HG03469 (cell line): ENCODE measurements around the gene THSD7B.

ENCODE experiments used
- ATAC-seq: cut with Tn5 transposase; IDR thresholded peaks from one replicate; pipeline ENCODE4 v1.9.1; 2021; ENCODE audit warnings: mild to moderate bottlenecking, moderate library complexity, moderate number of reproducible peaks; ENCODE audit not compliant: unreplicated experiment

THSD7B gene

DNA sequence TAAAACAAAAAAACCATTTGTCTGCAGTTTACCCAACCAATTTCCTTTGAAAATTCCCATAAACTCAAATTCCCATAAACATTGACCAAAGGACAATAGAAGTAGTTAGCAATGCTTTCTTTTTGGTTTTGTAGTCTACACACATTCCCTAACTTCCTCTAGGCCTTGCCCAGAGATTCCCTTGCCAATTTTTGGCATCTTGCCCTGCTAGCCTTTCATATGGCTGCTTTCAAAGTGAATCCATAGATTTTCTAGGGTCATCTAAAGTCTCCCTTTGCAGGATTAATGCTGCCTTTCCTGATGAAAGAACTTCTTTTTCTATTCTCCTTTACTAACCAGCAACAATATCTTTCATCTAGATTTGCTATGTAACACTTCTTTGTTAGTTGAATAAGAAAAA is 33.4 kb downstream of the THSD7B start:
- ATAC-seq = no peak

DNA sequence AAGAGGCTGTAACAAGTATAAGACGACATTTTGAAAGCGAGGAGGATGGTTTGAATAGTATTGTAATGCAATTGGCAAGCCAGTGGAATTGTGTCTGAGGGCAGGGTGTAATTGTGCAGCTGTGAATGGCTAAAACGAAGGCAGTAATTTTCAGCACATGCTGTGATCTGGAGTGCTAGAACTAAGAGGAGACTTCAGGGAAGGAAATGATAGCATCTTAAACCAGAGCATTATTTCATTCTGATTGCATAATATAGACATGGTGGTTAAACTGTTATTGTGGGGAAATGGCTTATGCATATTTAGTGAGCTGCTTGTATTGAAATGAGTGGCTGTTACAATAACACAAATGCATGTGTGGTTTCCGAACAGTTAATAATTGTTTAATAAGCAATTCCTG is 36.3 kb downstream of the THSD7B start:
- no peak for ATAC-seq

DNA sequence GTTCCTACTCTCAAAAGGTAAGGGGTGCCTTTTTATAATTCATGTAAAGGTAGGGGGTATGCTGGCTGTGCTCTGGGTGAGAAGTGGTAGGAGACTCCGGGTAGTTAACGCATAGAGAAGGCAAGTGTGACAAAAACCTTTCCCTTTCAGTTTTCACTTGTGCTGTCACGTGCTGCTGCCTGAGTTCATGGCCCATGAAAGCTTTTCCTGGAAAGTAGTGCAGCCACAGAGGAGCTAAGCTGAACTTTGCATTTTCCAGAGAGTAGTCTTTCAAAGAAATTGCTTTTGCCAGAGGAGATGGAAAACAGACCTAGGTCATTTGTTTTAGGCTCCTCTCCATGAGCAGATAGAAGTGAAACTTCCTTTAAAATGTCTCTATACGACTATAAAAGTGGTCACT is 44.7 kb downstream of the THSD7B start:
- ATAC-seq = no peak

DNA sequence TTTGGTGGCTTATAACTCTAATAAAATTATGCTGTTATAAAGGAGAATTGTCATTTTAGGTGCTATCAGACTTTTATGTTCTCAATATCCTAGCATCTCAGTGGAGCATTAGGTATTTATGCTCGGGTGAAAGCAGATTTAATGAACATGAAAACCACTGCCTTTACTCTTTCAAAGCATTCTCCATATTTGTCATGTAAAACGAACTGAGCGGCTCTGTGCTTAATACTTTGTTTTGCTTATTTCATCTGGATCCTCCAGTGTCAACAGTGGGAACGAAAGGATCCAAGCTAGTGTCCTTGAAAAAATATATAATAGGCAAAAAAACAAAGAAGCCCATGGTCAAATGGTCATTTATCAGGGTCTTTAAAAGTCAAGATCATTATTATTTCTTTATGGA is 53.5 kb downstream of the THSD7B start:
- no peak for ATAC-seq

DNA sequence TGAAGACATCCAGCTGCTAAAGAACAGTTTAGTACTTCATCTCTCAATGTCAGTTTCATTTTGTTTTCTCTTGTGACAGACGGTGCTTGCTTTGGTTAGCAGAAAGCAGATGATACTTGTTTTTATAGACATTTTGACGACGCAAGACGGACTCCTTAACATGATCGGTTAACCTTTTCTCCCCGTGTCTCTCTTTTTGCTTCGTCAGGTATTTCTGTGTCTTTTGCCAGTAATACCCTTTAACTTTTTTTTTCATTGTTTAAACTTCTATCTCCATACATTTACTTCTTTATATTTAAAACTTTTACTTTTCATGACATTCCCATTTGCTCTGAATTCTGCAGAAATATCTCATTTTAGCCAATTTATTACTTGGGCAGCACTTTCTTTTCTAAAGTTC is 57.9 kb downstream of the THSD7B start:
- ATAC-seq = no peak

DNA sequence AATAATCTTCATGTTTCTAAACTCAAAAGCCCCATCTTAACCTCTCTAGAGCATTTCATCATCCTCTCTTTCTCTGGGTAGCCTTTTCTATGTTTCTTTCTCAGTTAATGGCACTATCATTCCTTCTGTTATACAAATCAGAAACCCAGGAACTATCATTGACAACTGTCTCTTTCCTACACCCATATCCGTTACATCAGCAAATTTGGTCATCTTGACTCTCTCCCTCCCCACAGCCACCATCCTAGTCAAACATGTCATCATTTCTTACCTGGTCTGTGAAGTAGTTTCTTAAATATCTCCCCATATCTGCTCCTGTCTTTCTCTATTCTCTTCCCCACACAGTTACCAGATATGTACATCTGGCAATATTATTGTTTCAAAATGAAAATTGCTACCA is 62.8 kb downstream of the THSD7B start:
- no peak for ATAC-seq

DNA sequence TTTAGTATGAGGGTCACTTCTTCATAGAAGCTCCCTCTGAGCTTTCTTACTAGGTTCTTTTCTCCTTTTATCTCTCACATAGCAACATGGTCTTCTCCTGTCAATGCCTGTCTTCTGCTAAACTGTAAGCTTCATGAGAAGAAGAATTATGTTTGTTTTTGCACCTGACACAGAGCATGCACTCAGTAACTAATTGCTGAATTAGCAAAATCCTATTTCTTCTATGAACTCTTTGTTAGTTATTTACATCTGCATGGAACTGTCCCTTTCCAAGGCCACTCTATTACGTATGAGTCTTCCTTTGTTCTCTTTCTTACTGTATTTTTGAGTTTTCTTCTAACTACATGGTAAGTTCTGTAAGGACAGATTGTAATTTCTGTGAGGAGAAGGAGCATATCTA is 63.4 kb downstream of the THSD7B start:
- ATAC-seq = no peak

DNA sequence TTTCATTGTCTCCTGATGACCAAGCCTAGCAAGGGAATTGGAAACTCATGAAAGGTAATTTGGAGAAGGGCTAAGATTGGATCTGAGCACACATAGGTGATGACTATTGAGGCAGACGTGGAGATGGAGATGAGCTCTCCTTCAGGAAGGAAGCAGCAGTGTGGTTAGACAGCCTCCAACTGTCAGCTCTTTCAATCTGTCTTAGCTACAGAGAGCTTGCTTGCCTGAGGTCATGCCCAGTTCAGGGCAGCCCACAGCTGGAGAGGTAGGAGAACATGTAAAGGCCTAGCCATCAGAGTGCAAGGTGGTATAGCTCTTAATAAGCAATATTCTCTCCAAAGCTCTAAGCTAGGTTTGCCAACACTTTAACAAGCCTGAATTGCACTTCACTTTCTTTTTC is 79.2 kb downstream of the THSD7B start:
- no peak for ATAC-seq

DNA sequence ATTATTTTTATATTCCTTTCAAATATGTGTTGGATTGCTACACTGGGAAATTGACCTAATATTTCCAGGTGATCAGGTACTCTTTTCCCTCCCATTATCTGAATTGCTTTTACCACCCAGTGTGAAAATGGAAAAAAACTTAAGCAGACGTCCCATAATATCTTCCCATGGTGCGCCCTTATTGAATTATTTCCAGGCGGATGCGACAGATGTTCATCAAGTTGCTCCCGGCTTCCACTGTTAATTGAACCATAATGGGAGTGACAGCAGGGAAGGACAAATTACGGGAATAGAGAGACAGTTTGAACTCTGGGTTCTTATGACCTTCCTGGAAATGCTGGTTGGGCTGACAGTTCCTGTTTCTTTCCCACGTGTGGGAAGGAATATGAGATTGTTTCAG is 93.3 kb downstream of the THSD7B start:
- ATAC-seq = no peak

DNA sequence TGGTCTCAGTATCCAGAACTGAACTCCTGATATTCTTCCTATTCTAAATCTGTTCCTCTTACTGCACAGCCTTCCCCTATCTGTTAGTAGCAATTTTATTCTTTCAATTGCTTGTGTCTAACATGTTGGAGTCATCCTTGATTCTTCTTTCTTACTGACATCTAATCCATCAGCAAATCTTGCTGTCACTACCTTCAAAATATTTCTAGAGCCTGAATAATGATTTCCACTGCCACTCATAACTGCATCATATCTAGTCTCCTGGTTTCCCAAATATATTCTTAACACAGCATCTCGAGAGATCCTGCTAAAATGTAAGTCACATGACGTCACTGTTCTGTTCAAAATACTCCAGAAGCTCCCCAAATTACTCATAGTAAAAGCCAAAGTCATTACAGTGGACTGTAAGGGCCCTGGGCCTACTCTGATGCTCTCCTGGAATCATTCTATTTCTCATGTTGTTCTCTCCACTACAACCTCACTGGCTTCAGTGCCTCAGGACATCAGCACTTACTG is 95.2 kb downstream of the THSD7B start:
- ATAC-seq = no peak

DNA sequence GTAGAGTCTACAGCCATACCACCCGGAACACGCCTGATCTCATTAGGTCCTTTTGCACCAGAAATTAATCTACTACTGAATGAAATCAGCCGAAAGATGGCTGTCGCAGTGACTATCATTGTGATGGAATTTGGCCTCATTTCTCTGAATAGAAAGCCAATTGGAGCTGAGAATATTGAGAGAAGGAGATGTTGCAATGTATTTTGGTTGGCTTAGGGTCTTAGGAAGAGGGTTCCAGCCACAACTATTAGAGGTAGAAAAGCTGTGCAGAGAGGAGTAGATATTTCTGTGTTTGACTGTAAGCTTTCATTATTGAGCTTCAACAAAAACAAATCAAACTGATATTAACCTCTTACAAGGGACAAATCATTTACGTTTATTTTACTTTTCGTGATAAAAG is 98.1 kb downstream of the THSD7B start:
- no peak for ATAC-seq

DNA sequence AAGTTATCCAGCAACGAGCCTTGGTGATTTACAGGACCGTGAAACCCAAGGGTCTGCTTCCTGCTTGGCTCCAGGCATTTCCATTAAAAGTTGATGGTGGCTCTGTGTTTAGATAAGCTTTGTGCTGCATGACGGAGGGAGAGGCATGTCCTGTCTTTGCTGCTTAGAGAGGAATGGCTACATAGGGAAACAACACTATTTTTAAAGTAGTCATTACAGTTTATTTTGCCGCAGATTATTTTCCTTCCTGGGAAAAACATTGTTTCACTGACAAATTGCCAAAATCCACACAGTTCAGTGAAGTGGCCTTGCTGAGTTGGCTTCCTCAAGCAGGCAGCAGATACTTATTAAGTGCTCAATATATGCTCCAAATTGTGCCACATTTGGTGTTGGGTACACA is 98.5 kb downstream of the THSD7B start:
- no peak for ATAC-seq

DNA sequence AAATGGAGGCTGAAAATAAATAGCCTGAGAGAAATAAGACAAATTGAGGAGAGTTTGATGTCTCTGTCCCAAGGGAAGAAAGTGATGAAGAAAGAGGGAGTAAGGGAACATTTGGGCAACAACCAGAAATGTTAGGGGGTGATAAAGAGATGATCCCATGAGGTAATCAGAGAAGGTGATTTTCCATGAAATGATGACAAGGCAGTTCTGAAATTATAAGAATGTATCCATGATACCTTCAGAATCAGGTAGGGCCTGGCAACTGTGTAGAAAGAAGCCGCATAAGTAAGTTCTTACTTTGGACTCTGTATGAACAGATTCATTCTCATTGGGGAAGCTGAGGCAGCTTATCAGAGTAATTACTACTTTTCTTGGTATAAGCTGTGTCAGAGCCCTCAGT is 106.1 kb downstream of the THSD7B start:
- ATAC-seq = no peak

DNA sequence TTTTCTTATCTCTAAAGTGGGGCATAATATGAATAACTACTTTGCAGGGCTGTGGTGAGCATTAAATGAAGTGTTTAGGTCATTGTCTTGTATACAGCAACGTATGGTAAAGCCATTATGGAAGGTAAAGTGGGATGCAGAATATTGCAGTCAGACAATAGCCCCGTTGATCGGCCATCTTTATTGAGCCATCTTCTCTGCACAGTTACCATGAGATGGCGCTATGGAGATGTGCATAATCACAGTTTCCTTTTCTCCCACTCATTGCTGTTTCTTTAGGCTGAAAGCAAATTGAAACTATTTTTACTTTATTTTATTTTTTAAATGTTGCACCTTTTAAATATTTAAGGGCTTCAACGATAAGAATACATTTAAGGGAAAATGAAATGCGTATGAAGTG is 108.9 kb downstream of the THSD7B start:
- no peak for ATAC-seq

DNA sequence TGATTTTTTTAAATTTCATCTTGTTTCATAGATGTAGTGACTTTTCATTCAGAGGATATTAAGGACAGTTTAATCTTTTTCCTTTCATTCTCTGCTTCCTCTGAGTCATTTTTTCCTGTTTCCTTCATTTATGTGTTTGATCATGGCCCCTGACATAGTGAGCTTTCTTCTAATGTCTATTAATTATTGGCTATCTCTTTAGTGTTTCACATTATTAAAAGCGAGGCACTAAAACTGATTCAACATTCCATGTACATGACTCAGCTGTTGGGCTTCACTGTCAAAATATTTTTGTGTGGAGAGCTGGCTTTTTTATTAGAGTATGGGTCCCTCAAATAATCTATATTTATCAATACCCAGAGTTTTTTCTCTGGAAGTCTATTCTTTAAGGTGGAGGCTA is 125.8 kb downstream of the THSD7B start:
- no peak for ATAC-seq

DNA sequence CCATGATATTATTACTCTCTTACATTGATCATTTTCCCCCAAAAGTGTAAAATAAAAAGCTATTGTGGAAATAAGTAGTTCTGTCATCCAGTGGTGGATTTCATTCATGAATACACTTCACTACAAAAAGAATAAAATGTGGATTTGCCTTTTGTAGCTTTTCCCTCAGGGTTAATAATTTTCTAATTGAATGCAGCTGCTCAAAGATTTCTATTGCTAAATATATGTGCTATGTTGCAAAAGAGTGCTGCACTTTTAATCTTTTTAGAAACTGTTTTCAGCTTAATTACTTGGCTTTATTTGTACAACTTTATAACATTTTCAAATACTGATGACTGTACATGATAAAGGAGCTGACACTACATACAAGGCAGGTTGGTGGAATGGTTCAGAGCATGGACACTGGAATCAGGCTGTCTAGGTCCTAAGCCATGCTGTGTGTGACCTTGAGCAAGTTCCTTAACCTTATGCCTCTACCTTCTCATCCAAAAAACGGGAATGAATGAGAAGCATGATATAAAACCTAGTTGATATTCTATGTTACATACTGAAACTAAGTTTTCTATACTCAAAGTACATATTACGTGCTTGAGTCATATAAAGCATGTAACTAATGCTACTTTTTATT is 128.8 kb downstream of the THSD7B start:
- no peak for ATAC-seq

DNA sequence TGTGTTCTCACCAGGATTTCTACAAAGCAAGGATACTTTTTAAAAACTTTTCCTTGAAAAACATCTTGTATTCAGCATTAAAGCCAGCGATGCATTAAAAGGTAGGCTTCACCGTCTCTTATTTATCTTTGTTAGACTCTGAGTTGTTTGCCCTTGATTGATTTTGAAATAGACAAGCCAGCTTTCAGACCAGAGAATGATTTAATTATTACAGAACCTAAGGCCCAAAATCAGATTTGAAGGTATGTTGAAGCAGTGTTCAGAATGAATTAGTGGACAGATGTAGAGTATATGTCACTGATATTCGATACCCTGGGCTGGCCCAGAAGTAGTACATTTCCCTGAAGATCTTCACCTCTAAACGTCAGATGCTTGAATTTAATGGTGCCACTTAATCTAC is 136.4 kb downstream of the THSD7B start:
- ATAC-seq = no peak

DNA sequence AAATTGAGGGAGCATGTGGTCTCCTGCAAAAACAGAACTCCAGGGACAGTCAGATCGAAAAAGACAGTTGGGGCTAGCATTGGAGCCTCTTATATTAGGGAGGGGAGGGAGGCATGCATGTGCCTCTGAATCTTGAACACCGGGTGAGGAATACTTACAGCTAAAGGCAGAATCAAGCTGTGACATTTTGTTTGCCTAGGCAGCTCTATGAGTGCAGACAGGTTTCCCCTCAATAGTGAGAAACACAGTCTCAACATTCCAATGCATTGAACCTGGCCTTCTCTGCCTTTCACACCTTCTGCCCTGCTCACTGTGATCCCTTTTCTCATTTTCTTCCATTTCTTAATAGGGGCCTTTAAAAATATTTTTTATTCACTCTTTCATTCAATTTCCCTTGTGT is 140.4 kb downstream of the THSD7B start:
- no peak for ATAC-seq

DNA sequence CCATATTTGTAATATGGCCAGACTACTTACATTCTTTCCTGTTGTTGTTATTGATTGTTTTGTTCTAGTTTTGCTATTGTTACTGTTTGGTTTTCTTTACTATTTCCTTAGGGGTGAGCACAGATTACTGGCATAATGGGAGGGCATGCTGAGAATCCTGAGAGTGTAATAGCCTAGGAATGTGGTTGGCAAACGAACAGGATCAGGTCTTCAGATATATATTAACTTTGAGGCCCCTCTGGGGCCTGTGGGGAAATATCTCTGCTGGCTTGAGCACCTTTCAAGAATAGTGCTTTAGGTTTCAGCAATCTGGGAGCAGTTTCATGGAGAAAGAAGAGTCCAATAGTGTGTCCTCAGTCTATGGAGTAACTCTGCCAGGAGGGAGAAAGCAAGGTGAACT is 144.4 kb downstream of the THSD7B start:
- no peak for ATAC-seq

DNA sequence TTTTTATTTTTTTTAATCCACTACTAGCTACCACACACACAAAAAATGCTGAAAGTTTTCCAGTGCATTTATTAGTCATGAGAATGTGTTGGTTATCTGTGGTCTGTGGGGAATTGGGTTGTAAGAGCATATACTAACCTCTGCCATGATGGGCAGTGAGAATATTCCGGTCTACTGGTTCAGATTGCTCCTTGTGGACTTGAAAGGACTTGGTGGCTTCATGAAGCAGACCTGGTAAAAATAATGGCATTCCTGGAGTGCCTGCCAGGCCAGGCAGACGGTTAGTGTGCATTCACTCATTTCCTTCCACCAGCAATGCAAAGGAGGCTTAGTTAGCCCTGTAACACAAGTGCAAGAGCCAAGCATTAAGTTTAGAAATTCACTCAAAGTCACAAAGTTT is 150.8 kb downstream of the THSD7B start:
- no peak for ATAC-seq

DNA sequence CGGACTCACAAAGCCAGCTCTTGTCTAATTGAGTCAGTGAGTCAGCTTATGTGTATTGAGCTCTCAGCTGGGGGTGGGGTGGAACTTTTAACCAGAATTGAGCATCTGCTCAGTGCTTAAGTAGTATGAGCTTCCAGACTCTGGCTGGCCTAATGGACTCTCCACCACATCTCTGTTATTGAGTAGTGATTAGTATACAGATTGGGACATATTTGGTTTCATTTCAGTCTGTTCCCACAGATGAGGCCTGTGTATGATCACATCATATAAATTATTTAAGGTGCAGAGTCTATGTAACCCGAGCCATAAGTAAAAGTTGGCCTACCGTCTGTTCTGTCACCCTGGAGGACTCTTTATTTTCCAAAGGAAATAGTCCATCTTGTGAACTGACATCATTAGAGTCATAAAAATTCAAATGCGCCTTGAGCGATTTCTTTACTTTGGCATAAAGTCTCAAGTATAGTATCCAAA is 152.1 kb downstream of the THSD7B start:
- ATAC-seq = no peak

DNA sequence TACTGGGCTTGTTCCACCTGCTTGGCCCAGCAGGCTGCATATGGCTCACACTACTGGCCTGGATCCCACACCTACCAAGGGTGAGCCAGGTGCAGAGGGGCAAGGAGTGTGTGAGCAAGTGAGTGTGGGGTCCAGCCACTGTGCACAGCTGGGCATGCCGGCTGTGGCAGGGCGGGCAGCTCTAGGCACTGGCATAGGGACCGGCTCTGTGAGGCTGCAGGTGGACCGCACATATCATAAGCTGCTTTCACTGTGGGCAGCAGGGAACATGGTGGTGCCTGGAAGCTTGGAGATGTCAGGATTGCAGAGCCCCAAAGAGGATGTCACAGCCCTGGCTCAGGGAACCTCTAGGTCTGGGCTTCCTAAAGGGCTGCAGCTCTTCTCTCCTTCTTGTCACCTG is 154.3 kb downstream of the THSD7B start:
- ATAC-seq = no peak

DNA sequence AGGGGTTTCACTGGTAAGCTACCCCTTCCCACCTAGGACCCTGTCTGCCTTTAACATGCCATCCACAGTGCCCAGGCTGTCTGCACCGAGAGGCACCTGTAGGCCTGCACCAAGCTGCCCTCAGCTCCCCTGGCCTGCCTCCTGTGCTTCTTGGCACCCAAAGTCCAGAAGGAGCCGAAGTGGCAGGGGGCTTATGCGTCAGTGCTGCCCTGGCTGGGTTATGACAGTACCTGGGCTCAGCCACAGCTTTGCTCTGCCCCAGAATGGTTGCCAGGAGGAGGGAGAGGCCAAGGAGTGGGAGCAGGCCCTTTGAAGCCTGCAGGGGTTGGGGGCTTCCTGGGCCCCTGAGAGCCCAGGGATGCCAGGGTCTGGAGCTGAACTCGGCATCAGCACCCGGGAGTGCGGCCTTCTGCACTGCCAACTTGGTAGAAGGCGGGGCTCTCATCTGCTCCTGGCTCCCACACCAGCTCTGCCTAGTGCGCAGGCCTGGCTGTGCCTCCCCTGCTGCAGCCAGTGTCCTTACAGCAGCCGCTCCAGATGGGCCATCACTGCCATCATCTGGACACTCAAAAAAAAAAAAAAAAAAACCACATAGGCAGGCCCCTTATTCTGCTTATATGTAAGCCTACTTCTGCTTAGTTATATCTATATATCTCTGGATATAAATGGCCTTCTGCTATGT is 155.4 kb downstream of the THSD7B start:
- ATAC-seq = no peak
